ENCODE data around the gene ZNF627. TPM values are rescaled to one million over a fixed set of nuclear protein-coding genes. Genes with fewer than 3 reads are reported as not detected.
A peak's percentile ranks its signal among the peaks of the same experiment; 100 is the strongest.

The ZNF627 gene
- total RNA-seq, 1 donor from 2014 or later = 48.2 TPM

DNA sequence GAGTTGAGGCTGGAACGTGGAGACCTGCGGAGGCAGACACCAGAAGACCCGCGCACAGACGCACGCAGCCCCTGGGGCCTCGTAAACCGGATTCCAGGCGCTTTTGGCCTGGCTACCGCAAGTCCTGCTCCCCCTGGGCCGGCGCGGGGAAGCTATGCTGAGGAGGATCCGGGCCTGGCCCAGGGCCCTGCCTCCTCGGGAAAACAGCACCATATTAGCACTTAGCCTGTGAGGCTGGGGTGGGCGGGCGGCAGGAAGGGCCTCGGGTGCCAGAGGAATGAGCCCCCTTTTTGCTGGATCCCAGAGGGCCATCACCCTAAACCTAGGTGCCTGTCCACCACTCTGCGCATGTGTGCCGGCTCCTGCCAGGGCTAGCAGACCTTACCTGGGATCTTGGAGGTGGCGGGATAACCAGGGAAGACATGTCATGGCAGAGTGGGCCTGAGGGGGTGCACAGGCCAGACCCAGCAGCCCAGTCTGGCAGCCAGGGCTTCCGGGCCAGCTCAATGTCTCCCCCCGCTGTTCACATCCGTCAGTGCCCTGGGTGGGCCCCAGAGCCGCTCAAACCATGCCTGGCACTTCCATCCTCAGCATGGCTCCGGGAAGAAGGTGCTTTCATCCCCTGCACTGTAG lies 45.6 kb upstream of the ZNF627 start:
- Mint-ChIP-seq H3K27me3 (ENCODE audit: unreplicated experiment) (peaks cover 2% of the 10 kb centered on the region), H3K4me1 (ENCODE audit: low read depth, unreplicated experiment) (no peaks in the 10 kb centered on the region), H3K4me3 (ENCODE audit: unreplicated experiment) (no peak overlapping the region), H3K9me3 (ENCODE audit: unreplicated experiment) (peaks cover 2% of the 10 kb centered on the region), H3K36me3 (ENCODE audit: unreplicated experiment) (no peaks in the 10 kb centered on the region), H3K27ac (ENCODE audit: unreplicated experiment) (no peak overlapping the region)
- peak; percentile 59 for DNase-seq
- TF ChIP-seq, protein P1, sequence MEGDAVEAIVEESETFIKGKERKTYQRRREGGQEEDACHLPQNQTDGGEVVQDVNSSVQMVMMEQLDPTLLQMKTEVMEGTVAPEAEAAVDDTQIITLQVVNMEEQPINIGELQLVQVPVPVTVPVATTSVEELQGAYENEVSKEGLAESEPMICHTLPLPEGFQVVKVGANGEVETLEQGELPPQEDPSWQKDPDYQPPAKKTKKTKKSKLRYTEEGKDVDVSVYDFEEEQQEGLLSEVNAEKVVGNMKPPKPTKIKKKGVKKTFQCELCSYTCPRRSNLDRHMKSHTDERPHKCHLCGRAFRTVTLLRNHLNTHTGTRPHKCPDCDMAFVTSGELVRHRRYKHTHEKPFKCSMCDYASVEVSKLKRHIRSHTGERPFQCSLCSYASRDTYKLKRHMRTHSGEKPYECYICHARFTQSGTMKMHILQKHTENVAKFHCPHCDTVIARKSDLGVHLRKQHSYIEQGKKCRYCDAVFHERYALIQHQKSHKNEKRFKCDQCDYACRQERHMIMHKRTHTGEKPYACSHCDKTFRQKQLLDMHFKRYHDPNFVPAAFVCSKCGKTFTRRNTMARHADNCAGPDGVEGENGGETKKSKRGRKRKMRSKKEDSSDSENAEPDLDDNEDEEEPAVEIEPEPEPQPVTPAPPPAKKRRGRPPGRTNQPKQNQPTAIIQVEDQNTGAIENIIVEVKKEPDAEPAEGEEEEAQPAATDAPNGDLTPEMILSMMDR (IDR thresholded peaks at IDR 0.05; ENCODE audit: partially characterized antibody, unreplicated experiment) = peak; percentile 29

DNA sequence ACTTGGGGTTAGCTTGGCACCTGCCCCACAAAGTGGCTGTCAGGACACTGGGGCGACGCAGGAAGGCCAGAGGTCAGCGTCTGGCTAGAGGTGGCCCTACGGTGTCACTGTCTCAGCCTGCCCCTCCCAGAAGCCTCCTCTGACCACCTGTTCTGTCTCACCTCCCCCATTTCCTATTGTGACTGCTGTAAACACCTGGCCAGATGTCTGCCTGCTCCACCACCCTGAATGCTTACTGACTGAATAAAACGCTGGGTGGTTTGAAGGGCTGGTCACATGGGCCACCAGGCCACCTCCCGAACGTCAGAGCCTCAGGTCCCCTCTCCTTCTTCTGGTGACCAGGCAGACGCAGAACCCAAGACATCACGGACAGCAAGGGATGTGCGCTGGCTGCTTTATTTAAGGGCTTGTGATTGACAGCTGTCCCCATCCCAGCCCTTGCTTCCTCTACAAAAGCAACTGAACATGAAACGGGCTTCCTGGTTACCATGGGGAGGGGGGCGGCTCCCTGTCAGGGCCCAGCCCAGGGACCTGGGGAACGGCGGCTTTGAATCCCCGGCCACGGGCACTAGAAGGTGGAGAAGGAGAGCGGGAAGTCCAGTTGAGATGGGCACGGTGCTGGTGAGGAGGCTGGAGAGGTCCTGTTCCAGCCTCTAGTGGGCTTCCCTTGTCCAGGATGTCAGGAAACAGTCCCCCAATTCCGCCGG lies 44.5 kb upstream of the ZNF627 start:
- no peak overlapping the region for H3K4me3 Mint-ChIP-seq (ENCODE audit: unreplicated experiment)
- TF ChIP-seq, protein P1 (IDR thresholded peaks at IDR 0.05; ENCODE audit: partially characterized antibody, unreplicated experiment) = no peak
- peaks cover 2% of the 10 kb centered on the region for H3K27me3 Mint-ChIP-seq (ENCODE audit: unreplicated experiment)
- no peaks in the 10 kb centered on the region for H3K36me3 Mint-ChIP-seq (ENCODE audit: unreplicated experiment)
- H3K9me3 Mint-ChIP-seq (ENCODE audit: unreplicated experiment) = peaks cover 2% of the 10 kb centered on the region
- peaks cover 1% of the 10 kb centered on the region for H3K4me1 Mint-ChIP-seq (ENCODE audit: low read depth, unreplicated experiment)
- no peak overlapping the region for H3K27ac Mint-ChIP-seq (ENCODE audit: unreplicated experiment)
- no peak for DNase-seq

DNA sequence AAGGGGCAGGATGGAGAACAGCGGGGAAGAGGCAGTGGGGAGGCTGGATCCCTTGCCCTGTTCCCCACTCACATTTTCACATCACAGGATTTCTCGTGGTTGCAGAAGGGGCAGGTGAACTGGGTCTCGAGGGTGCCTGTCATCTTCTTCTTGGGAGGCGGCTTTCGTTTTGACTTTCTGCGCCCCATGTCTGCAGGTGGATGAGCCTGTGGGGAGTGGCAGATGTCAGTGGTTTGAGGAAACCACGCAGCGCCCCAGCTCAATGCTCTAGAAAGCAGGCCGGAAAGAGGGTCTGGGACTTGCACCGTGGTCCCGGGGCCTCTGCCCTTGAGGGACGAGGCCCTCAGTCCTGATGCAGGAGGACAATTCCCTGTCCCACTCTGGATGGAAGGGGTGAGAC lies 43.1 kb upstream of the ZNF627 start:
- TF ChIP-seq, protein P1 (IDR thresholded peaks at IDR 0.05; ENCODE audit: partially characterized antibody, unreplicated experiment) = no peak
- Mint-ChIP-seq H3K27me3 (ENCODE audit: unreplicated experiment) (peaks cover 4% of the 10 kb centered on the region), H3K4me3 (ENCODE audit: unreplicated experiment) (no peak overlapping the region), H3K36me3 (ENCODE audit: unreplicated experiment) (no peaks in the 10 kb centered on the region), H3K9me3 (ENCODE audit: unreplicated experiment) (peaks cover 2% of the 10 kb centered on the region), H3K4me1 (ENCODE audit: low read depth, unreplicated experiment) (peaks cover 4% of the 10 kb centered on the region), H3K27ac (ENCODE audit: unreplicated experiment) (no peak overlapping the region)
- no peak for DNase-seq

DNA sequence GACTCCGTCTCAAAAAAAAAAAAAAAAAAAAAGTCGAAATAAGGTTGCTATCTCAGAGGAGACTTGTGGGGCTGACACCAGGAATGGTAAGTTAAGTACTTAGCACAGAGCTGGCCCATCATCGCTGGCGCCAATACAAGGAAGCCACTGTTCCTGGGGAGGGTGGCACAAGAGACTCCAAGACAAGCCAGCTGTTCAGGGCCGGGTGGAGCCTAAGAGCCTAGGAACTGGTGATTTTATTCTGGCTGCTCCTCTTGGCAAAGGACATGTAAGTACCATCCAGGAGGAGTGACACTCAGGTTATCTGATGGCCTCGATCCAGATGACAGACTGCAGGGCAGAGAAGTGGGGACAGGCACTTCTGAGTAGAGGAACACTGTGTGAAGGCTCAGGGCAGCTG lies 42.0 kb upstream of the ZNF627 start:
- H3K27ac Mint-ChIP-seq (ENCODE audit: unreplicated experiment) = peak overlapping the region; percentile 66
- H3K36me3 Mint-ChIP-seq (ENCODE audit: unreplicated experiment) = no peaks in the 10 kb centered on the region
- TF ChIP-seq, protein P1 (IDR thresholded peaks at IDR 0.05; ENCODE audit: partially characterized antibody, unreplicated experiment) = no peak
- DNase-seq = no peak
- no peak overlapping the region for H3K4me3 Mint-ChIP-seq (ENCODE audit: unreplicated experiment)
- peaks cover 4% of the 10 kb centered on the region for H3K27me3 Mint-ChIP-seq (ENCODE audit: unreplicated experiment)
- peaks cover 2% of the 10 kb centered on the region for H3K9me3 Mint-ChIP-seq (ENCODE audit: unreplicated experiment)
- H3K4me1 Mint-ChIP-seq (ENCODE audit: low read depth, unreplicated experiment) = peaks cover 5% of the 10 kb centered on the region

Measured in glutamatergic neuron (in vitro differentiated cells).